SK-N-SH (cell line): ENCODE results near the gene SYNE3. TPM values are rescaled to one million over a fixed set of nuclear protein-coding genes. Genes with fewer than 3 reads are reported as not detected.

Source experiments
- CTCF ChIA-PET: fragments of 300-600, 350-600 bp; formaldehyde crosslinking; extraction: SDS; loops from one replicate; lab custom pipeline; 2021; lab: Yijun Ruan, JAX
- POLR2A ChIA-PET: fragments of 350-600 bp; sonication (Branson Sonifier 250); formaldehyde crosslinking; extraction: SDS; loops from one replicate; lab custom pipeline; 2020; ENCODE audit warnings: antibody characterized with exemption, inconsistent platforms; lab: Yijun Ruan, JAX
- DNase-seq: peaks from one replicate; pipeline ENCODE4 v3.0.0; 2012
- H2AFZ ChIP-seq: fragments of 200-600 bp; sonication (generic); 2 replicates; pipeline ENCODE4 v1.8.1; 2016; ENCODE audit warnings: antibody characterized with exemption, mild to moderate bottlenecking, low read depth
- H3F3A ChIP-seq: fragments of 200-600 bp; sonication (generic); replicated peaks from 2 replicates; pipeline ENCODE3; 2016; ENCODE audit warnings: antibody characterized with exemption, mild to moderate bottlenecking; ENCODE audit not compliant: insufficient read depth
- H3K27ac ChIP-seq, 2 experiments: fragments of 200-500 bp in 1 of 2; fragments of 200-600 bp in 1 of 2; sonication (Bioruptor generic) in 1 of 2; sonication (generic), shearing (Covaris generic) in 1 of 2; 2 replicates each; pipeline versions ENCODE4 v1.5.1 to v1.6.1; 2014 to 2016; ENCODE audit warnings: low read depth in 2 of 2, inconsistent platforms in 1 of 2, low read length in 1 of 2, mild to moderate bottlenecking in 1 of 2, mixed read lengths in 1 of 2
- H3K27me3 ChIP-seq: fragments of 200-600 bp; sonication (generic), shearing (Covaris generic); 2 replicates; pipeline ENCODE4 v1.6.1; 2016; ENCODE audit warnings: mixed run types; ENCODE audit not compliant: insufficient read depth
- H3K36me3 ChIP-seq, 2 experiments: fragments of 200-500 bp in 1 of 2; fragments of 200-600 bp in 1 of 2; sonication (Bioruptor generic) in 1 of 2; sonication (generic) in 1 of 2; replicated peaks in 1 of 2; 2 replicates each; pipeline versions ENCODE3 to v1.5.1; 2014 to 2016; ENCODE audit warnings: low read length in 1 of 2, mild to moderate bottlenecking in 1 of 2; ENCODE audit not compliant: insufficient read depth in 2 of 2, control insufficient read depth in 1 of 2
- H3K4me1 ChIP-seq, 2 experiments: fragments of 200-500 bp in 1 of 2; fragments of 200-600 bp in 1 of 2; sonication (Bioruptor generic) in 1 of 2; sonication (generic), shearing (Covaris generic) in 1 of 2; 2 replicates each; pipeline versions ENCODE4 v1.5.1 to v1.6.1; 2014 to 2016; ENCODE audit warnings: low read depth in 1 of 2, low read length in 1 of 2, mixed run types in 1 of 2; ENCODE audit not compliant: insufficient read depth in 2 of 2, control insufficient read depth in 1 of 2
- H3K4me2 ChIP-seq: fragments of 200-600 bp; sonication (generic), shearing (Covaris generic); 2 replicates; pipeline ENCODE4 v1.6.1; 2017; ENCODE audit warnings: mixed run types
- H3K4me3 ChIP-seq, 2 experiments: fragments of 200-500 bp in 1 of 2; fragments of 200-600 bp in 1 of 2; sonication (Bioruptor generic) in 1 of 2; sonication (generic), shearing (Covaris generic) in 1 of 2; 2 replicates each; pipeline versions ENCODE4 v1.5.1 to v1.8.1; 2014 to 2016; ENCODE audit warnings: low read depth in 2 of 2, inconsistent platforms in 1 of 2, low read length in 1 of 2, mild to moderate bottlenecking in 1 of 2, mixed read lengths in 1 of 2, moderate library complexity in 1 of 2
- H3K79me2 ChIP-seq: fragments of 200-600 bp; sonication (generic); 2 replicates; pipeline ENCODE4 v1.8.1; 2017; ENCODE audit warnings: mild to moderate bottlenecking; ENCODE audit not compliant: insufficient read depth
- H3K9ac ChIP-seq: fragments of 200-600 bp; sonication (generic); 2 replicates; pipeline ENCODE4 v1.6.1; 2017; ENCODE audit warnings: mixed run types
- H3K9me2 ChIP-seq: fragments of 200-600 bp; sonication (generic); 2 replicates; pipeline ENCODE4 v1.6.1; 2017; ENCODE audit warnings: mixed run types
- H3K9me3 ChIP-seq: fragments of 200-600 bp; sonication (generic); 2 replicates; pipeline ENCODE4 v1.6.1; 2017; ENCODE audit warnings: mixed run types, mild to moderate bottlenecking, moderate library complexity
- H4K20me1 ChIP-seq: fragments of 200-600 bp; sonication (generic); 2 replicates; pipeline ENCODE4 v1.6.1; 2017; ENCODE audit warnings: mild to moderate bottlenecking, mixed run types; ENCODE audit not compliant: insufficient read depth
- ELF1 ChIP-seq: IDR thresholded peaks from 2 replicates; pipeline ENCODE4 v1.4.0; 2012
- EZH2phosphoT487 ChIP-seq: fragments of 200-600 bp; sonication (generic); IDR thresholded peaks from 2 replicates; pipeline ENCODE4 v1.6.1; 2017; ENCODE audit warnings: low read depth, mixed run types, mild to moderate bottlenecking, antibody characterized with exemption, moderate library complexity, borderline replicate concordance
- FOXM1 ChIP-seq: IDR thresholded peaks from 2 replicates; pipeline ENCODE4 v1.4.0; 2012; ENCODE audit warnings: low read depth, mild to moderate bottlenecking
- GABPA ChIP-seq: IDR thresholded peaks from 2 replicates; pipeline ENCODE4 v1.4.0; 2012; ENCODE audit warnings: low read depth, mild to moderate bottlenecking
- IRF3 ChIP-seq: fragments of 150-350 bp; IDR thresholded peaks from 2 replicates; pipeline ENCODE4 v1.6.1; 2016; ENCODE audit warnings: mild to moderate bottlenecking, low read depth, low read length
- JUND ChIP-seq: IDR thresholded peaks from 2 replicates; pipeline ENCODE4 v1.4.0; 2012
- MEF2A ChIP-seq: IDR thresholded peaks from 2 replicates; pipeline ENCODE4 v1.4.0; 2012; ENCODE audit warnings: low read depth, borderline replicate concordance
- MXI1 ChIP-seq: IDR thresholded peaks from 2 replicates; pipeline ENCODE4 v1.6.1; 2012; ENCODE audit warnings: mild to moderate bottlenecking, low read depth, low read length, improper control_type of control experiment
- NFIC ChIP-seq: IDR thresholded peaks from 2 replicates; pipeline ENCODE4 v1.4.0; 2012; ENCODE audit warnings: borderline replicate concordance
- PBX3 ChIP-seq: IDR thresholded peaks from 2 replicates; pipeline ENCODE4; 2012
- POLR2AphosphoS5 ChIP-seq: IDR thresholded peaks from 2 replicates; pipeline ENCODE4 v1.6.1; 2012; ENCODE audit warnings: low read depth, low read length
- RCOR1 ChIP-seq: fragments of 150-350 bp; IDR thresholded peaks from 2 replicates; pipeline ENCODE4 v1.6.1; 2017; ENCODE audit warnings: antibody characterized with exemption, low read length
- RXRA ChIP-seq: IDR thresholded peaks from 2 replicates; pipeline ENCODE4 v1.4.0; 2012; ENCODE audit warnings: low read depth, mild to moderate bottlenecking, borderline replicate concordance
- SIN3A ChIP-seq: IDR thresholded peaks from 2 replicates; pipeline ENCODE4 v1.6.1; 2012; ENCODE audit warnings: low read depth, mild to moderate bottlenecking, low read length, moderate library complexity, borderline replicate concordance
- TAF1 ChIP-seq: IDR thresholded peaks from 2 replicates; pipeline ENCODE4 v1.6.1; 2012; ENCODE audit warnings: low read depth, mild to moderate bottlenecking, low read length, moderate library complexity, borderline replicate concordance
- TCF12 ChIP-seq: IDR thresholded peaks from 2 replicates; pipeline ENCODE4 v1.4.0; 2012
- TEAD4 ChIP-seq: IDR thresholded peaks from 2 replicates; pipeline ENCODE4 v1.4.0; 2012; ENCODE audit warnings: mild to moderate bottlenecking, borderline replicate concordance; ENCODE audit not compliant: insufficient read depth
- USF1 ChIP-seq: IDR thresholded peaks from 2 replicates; pipeline ENCODE4 v1.4.0; 2012; ENCODE audit warnings: low read depth, borderline replicate concordance
- USF2 ChIP-seq: fragments of 150-350 bp; IDR thresholded peaks from 2 replicates; pipeline ENCODE4 v1.6.1; 2017; ENCODE audit warnings: antibody characterized with exemption, low read length, low read depth, borderline replicate concordance
- YY1 ChIP-seq: IDR thresholded peaks from 2 replicates; pipeline ENCODE4 v1.4.0; 2012; ENCODE audit warnings: low read depth, mild to moderate bottlenecking
- WGBS: methylation state at CpG from one replicate; pipeline ENCODE4 v1.1.6; 2017; ENCODE audit warnings: low lambda C conversion rate; 5-methylcytosine and 5-hydroxymethylcytosine counted together
- polyA plus RNA-seq, 3 experiments: library from polyadenylated mRNA; depleted of rRNA; stranded (reverse); fragments of >200 nt; gene quantifications; 2 replicates each; pipeline ENCODE4 v1.2.3, GENCODE V29; 2012

The SYNE3 gene
- polyA plus RNA-seq, 1 of the 3 experiments (the other 2 are of a cell fraction): 2.0 TPM

DNA sequence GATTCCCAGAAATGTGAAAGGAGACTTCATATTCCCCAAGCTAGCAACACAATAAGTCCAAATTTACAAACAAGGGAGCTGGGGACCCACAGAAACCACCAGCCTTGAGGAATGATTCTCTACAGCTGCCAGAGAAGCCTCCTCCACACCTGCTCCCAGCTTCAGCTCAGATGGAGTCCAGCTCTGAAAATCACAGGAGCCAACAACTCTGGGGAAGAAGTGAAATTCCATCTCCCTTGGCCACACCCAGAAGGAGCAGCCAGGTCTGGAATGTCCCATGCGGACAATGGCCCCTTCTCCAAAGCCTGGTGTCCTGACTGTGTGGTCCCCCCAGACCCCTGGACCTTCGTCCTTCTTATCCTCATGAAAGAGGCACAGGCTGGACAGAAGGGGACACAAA, 45.4 kb downstream of the SYNE3 start (continued):
- TF ChIP-seq RXRA (no peak), TCF12 (no peak), SIN3A (no peak)

GRCh38 chr14:95469134-95469481, 47.3 kb downstream of the SYNE3 start:
- no peaks in the 10 kb centered on the region for H3K79me2 ChIP-seq
- no peaks in the 10 kb centered on the region for H3K9me3 ChIP-seq
- H3K27ac ChIP-seq: no peak overlapping the region
- H2AFZ ChIP-seq: no peak overlapping the region
- peaks cover 0 to 25% of the 10 kb centered on the region in 2 experiments; a peak in 1 of 4 replicates for H3K4me1 ChIP-seq
- H4K20me1 ChIP-seq: no peaks in the 10 kb centered on the region
- CTCF ChIA-PET: interaction anchor here (4.7 kb wide), 1 partner anchor 58 kb away, joined by 16 read pairs; no protein-coding TSS in a partner anchor
- H3K4me3 ChIP-seq: no peak overlapping the region
- H3K4me2 ChIP-seq: no peak overlapping the region
- peaks cover 0 to under 1% of the 10 kb centered on the region in 2 experiments for H3K36me3 ChIP-seq
- H3K9me2 ChIP-seq: no peaks in the 10 kb centered on the region
- H3K9ac ChIP-seq: no peak overlapping the region
- no peak for TF ChIP-seq USF2
- TF ChIP-seq YY1: no peak
- no peak for TF ChIP-seq EZH2phosphoT487
- TF ChIP-seq NFIC: no peak
- no peak for TF ChIP-seq FOXM1
- no peak for TF ChIP-seq POLR2AphosphoS5
- no peak for TF ChIP-seq TAF1
- TF ChIP-seq TCF12: no peak
- TF ChIP-seq SIN3A: no peak
- no peak for TF ChIP-seq PBX3
- no peak for TF ChIP-seq RCOR1
- no peak for TF ChIP-seq JUND
- TF ChIP-seq RXRA: no peak
- TF ChIP-seq, all 33 proteins: peak for 0
- 47% methylated on average over 3 of the region's 3 CpGs for WGBS
- DNase-seq: no peak
- Histone ChIP-seq H3F3A (no peaks in the 10 kb centered on the region), H3K27me3 (no peaks in the 10 kb centered on the region)
- POLR2A ChIA-PET: no interaction called here

DNA sequence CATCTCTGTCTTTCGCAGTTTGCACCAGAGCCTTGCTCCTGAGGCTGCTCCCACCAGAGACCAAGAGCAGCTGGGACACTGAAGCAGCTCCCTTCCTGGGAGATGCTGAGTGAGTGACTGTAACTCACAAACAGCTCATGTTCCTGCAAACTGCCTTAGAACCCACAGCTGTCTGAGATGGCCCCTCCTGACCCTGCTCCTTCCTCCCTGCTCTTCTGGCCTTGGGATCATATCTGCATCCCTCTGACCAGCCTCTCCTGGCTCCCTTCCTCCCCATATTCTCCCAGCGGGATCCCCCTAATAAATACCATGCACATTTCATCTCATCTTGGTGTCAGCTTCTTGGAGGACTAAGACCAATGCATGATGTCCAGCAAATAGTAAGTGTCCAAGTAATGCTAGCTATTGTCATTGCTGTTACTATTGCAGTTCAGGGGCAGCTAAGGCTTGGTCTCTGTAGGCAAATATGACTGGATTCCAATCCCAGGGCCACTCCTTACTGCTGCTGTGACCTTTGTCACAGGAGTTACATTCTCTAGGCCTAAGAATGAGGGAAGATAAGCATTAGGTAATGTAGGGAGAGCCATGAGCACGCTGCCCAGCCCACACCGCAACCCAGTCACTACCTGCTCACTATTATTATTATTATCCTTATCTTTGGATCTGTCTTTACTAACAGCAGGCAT, 47.9 kb downstream of the SYNE3 start:
- H3K4me3 ChIP-seq: no peak overlapping the region
- no peak overlapping the region for H3K4me2 ChIP-seq
- peaks cover 0 to 30% of the 10 kb centered on the region in 2 experiments; a peak in 1 of 4 replicates for H3K4me1 ChIP-seq
- no peak for DNase-seq
- H3K79me2 ChIP-seq: no peaks in the 10 kb centered on the region
- no peak overlapping the region for H3K9ac ChIP-seq
- POLR2A ChIA-PET: no interaction called here
- no peaks in the 10 kb centered on the region for H4K20me1 ChIP-seq
- WGBS: 82% methylated on average over 4 of the region's 4 CpGs
- no peak for TF ChIP-seq TCF12
- TF ChIP-seq EZH2phosphoT487: no peak
- TF ChIP-seq TEAD4: no peak
- no peak for TF ChIP-seq RXRA
- TF ChIP-seq POLR2AphosphoS5: no peak
- TF ChIP-seq USF1: no peak
- no peak for TF ChIP-seq MXI1
- no peak for TF ChIP-seq ELF1
- TF ChIP-seq IRF3: no peak
- TF ChIP-seq TAF1: no peak
- TF ChIP-seq NFIC: no peak
- no peak for TF ChIP-seq YY1
- no peak for TF ChIP-seq MEF2A
- TF ChIP-seq SIN3A: no peak
- no peak for TF ChIP-seq GABPA
- TF ChIP-seq JUND: no peak
- no peak overlapping the region for H3K27ac ChIP-seq
- no peaks in the 10 kb centered on the region for H3K27me3 ChIP-seq
- no peak overlapping the region for H2AFZ ChIP-seq
- H3K36me3 ChIP-seq: no peaks in the 10 kb centered on the region
- no peaks in the 10 kb centered on the region for H3F3A ChIP-seq
- H3K9me3 ChIP-seq: no peaks in the 10 kb centered on the region
- CTCF ChIA-PET: interaction anchor here (1.3 to 4.7 kb wide), 3 partner anchors 16 to 59 kb away, joined by 3 to 16 read pairs (median 3); no protein-coding TSS in a partner anchor
- no peaks in the 10 kb centered on the region for H3K9me2 ChIP-seq
